A549 (cell line): ENCODE results near the gene SLC16A2. TPM values are rescaled to one million over a fixed set of nuclear protein-coding genes. Genes with fewer than 3 reads are reported as not detected.

ENCODE experiments used
- ATAC-seq, 2 experiments: fragments of 200-7000 bp in 1 of 2; fragments of >200 bp in 1 of 2; cut with Nextera tagmentation in 1 of 2; cut with Tn5 transposase in 1 of 2; 3 replicates each; pipeline versions ENCODE4 v1.8.0 to v1.9.1; 2018 to 2020; ENCODE audit warnings: mild to moderate bottlenecking in 1 of 2, moderate library complexity in 1 of 2
- CTCF ChIA-PET: fragments of 300-600 bp; sonication (Branson Sonifier 250); formaldehyde crosslinking; extraction: SDS; loops from one replicate; lab custom pipeline; 2021; ENCODE audit warnings: antibody characterized with exemption, inconsistent platforms; lab: Yijun Ruan, JAX
- POLR2A ChIA-PET: fragments of 350-600 bp; formaldehyde crosslinking; extraction: SDS; loops from one replicate; lab custom pipeline; 2021; ENCODE audit warnings: antibody characterized with exemption, inconsistent platforms; lab: Yijun Ruan, JAX
- DNase-seq, 2 experiments: peaks; one replicate each; pipeline versions ENCODE4 v3.0.0 to v3.0.0-alpha.2; 2011 to 2016; ENCODE audit warnings: low read depth in 1 of 2, low spot score in 1 of 2
- FAIRE-seq: peaks from 2 replicates; lab custom pipeline; 2011; peaks lifted over from hg19 to GRCh38; lab: Jason Lieb, UNC
- H3K27ac ChIP-seq, 2 experiments: fragments of >200 bp; sonication (Bioruptor Twin); formaldehyde crosslinking; 3 replicates each; pipeline ENCODE4 v1.5.1; 2016 to 2017
- H3K4me1 ChIP-seq: fragments of >200 bp; sonication (Bioruptor Twin); formaldehyde crosslinking; 3 replicates; pipeline ENCODE4 v1.6.1; 2016
- H3K4me2 ChIP-seq: fragments of >200 bp; sonication (Bioruptor Twin); formaldehyde crosslinking; 3 replicates; pipeline ENCODE4 v1.6.1; 2016
- H3K4me3 ChIP-seq: fragments of >200 bp; sonication (Bioruptor Twin); formaldehyde crosslinking; 3 replicates; pipeline ENCODE4 v1.5.1; 2016
- H3K9me3 ChIP-seq: fragments of >200 bp; sonication (Bioruptor Twin); formaldehyde crosslinking; 3 replicates; pipeline ENCODE4 v1.6.1; 2016
- BHLHE40 ChIP-seq: IDR thresholded peaks from 2 replicates; pipeline ENCODE4 v1.6.1; 2012; ENCODE audit warnings: low read depth, low read length, inconsistent platforms
- CBX8 ChIP-seq: fragments of 200-600 bp; sonication (generic); IDR thresholded peaks from 2 replicates; pipeline ENCODE4 v1.6.1; 2016
- CEBPB ChIP-seq, 2 experiments: fragments of >200 bp in 1 of 2; sonication (Bioruptor Twin) in 1 of 2; formaldehyde crosslinking in 1 of 2; IDR thresholded peaks; 2 replicates each; pipeline ENCODE4 v1.6.1; 2012 to 2016
- CHD2 ChIP-seq: fragments of 150-350 bp; IDR thresholded peaks from 2 replicates; pipeline ENCODE4 v1.6.1; 2014; ENCODE audit warnings: low read length; ENCODE audit not compliant: partially characterized antibody
- EHF ChIP-seq: fragments of 250-450 bp; sonication (Bioruptor Pico); IDR thresholded peaks from 2 replicates; pipeline ENCODE4 v1.5.0; 2020; ENCODE audit warnings: mild to moderate bottlenecking
- EP300 ChIP-seq, 2 experiments: fragments of >200 bp; sonication (Bioruptor Twin); formaldehyde crosslinking; IDR thresholded peaks; 2 replicates in 1 of 2; 3 replicates in 1 of 2; pipeline ENCODE4 v1.6.1; 2016 to 2017
- ESRRA ChIP-seq: fragments of 150-350 bp; IDR thresholded peaks from 2 replicates; pipeline ENCODE4 v1.6.1; 2014; ENCODE audit warnings: mild to moderate bottlenecking, low read length, borderline replicate concordance
- FOSB ChIP-seq: fragments of 250-450 bp; sonication (Bioruptor Pico); IDR thresholded peaks from 2 replicates; pipeline ENCODE4 v1.5.0; 2020; ENCODE audit warnings: mild to moderate bottlenecking, moderate library complexity
- FOSL2 ChIP-seq, 2 experiments: fragments of 450-650 bp in 1 of 2; fragments of >200 bp in 1 of 2; sonication (Bioruptor Twin) in 1 of 2; formaldehyde crosslinking; IDR thresholded peaks; 2 replicates each; pipeline versions ENCODE4 v1.5.0 to v1.6.1; 2016 to 2020; ENCODE audit warnings: mild to moderate bottlenecking in 1 of 2, moderate library complexity in 1 of 2
- HEYL ChIP-seq: fragments of 250-450 bp; sonication (Bioruptor Pico); IDR thresholded peaks from 2 replicates; pipeline ENCODE4 v1.8.0; 2021; ENCODE audit warnings: mild to moderate bottlenecking, moderate library complexity
- HOXB5 ChIP-seq: fragments of 250-450 bp; sonication (Bioruptor Pico); IDR thresholded peaks from 2 replicates; pipeline ENCODE4 v1.5.0; 2020; ENCODE audit warnings: mild to moderate bottlenecking, moderate library complexity
- JUNB ChIP-seq: fragments of >200 bp; sonication (Bioruptor Twin); formaldehyde crosslinking; IDR thresholded peaks from 2 replicates; pipeline ENCODE4 v1.6.1; 2016
- KDM1A ChIP-seq: fragments of 200-600 bp; sonication (generic); IDR thresholded peaks from 2 replicates; pipeline ENCODE4 v1.6.1; 2016; ENCODE audit warnings: low read depth, mild to moderate bottlenecking
- KDM5A ChIP-seq: fragments of 200-600 bp; sonication (generic); IDR thresholded peaks from 2 replicates; pipeline ENCODE4 v1.6.1; 2016; ENCODE audit warnings: antibody characterized with exemption, mild to moderate bottlenecking
- MAFK ChIP-seq: fragments of 450-650 bp; IDR thresholded peaks from 2 replicates; pipeline ENCODE4 v1.6.1; 2014; ENCODE audit not compliant: partially characterized antibody
- MAZ ChIP-seq: fragments of 150-350 bp; IDR thresholded peaks from 2 replicates; pipeline ENCODE4 v1.6.1; 2014; ENCODE audit warnings: antibody characterized with exemption, low read depth, low read length, borderline replicate concordance
- NPAS2 ChIP-seq: fragments of 250-450 bp; sonication (Bioruptor Pico); IDR thresholded peaks from 2 replicates; pipeline ENCODE4 v1.8.0; 2022; ENCODE audit warnings: mild to moderate bottlenecking, moderate library complexity, borderline replicate concordance
- NR3C1 ChIP-seq: fragments of >200 bp; sonication (Bioruptor Twin); formaldehyde crosslinking; IDR thresholded peaks from 3 replicates; pipeline ENCODE4 v1.6.1; 2017
- POLR2AphosphoS2 ChIP-seq: conservative IDR thresholded peaks from 2 replicates; pipeline ENCODE4 v1.6.1; 2012; ENCODE audit warnings: low read length, improper control_type of control experiment, inconsistent platforms
- RAD21 ChIP-seq, 2 experiments: fragments of >200 bp in 1 of 2; sonication (Bioruptor Twin) in 1 of 2; formaldehyde crosslinking in 1 of 2; IDR thresholded peaks in 1 of 2; conservative IDR thresholded peaks in 1 of 2; 2 replicates in 1 of 2; 3 replicates in 1 of 2; pipeline ENCODE4 v1.6.1; 2012 to 2018; ENCODE audit warnings: inconsistent platforms in 1 of 2
- RFX5 ChIP-seq: fragments of 450-650 bp; IDR thresholded peaks from 2 replicates; pipeline ENCODE4 v1.7.1; 2014; ENCODE audit warnings: antibody characterized with exemption, mild to moderate bottlenecking, moderate library complexity
- SMC3 ChIP-seq: fragments of >200 bp; sonication (Bioruptor Twin); formaldehyde crosslinking; IDR thresholded peaks from 3 replicates; pipeline ENCODE4 v1.6.1; 2018; ENCODE audit warnings: inconsistent platforms
- SREBF2 ChIP-seq: fragments of 450-650 bp; IDR thresholded peaks from 2 replicates; pipeline ENCODE4 v1.6.1; 2014; ENCODE audit warnings: mild to moderate bottlenecking, moderate library complexity
- TFCP2L1 ChIP-seq: fragments of 250-450 bp; sonication (Bioruptor Pico); IDR thresholded peaks from 2 replicates; pipeline ENCODE4 v1.5.0; 2021; ENCODE audit warnings: mild to moderate bottlenecking
- TP53 ChIP-seq: fragments of 250-450 bp; sonication (Bioruptor Pico); IDR thresholded peaks from 2 replicates; pipeline ENCODE4 v1.5.0; 2021; ENCODE audit warnings: mild to moderate bottlenecking, moderate library complexity
- ZC3H11A ChIP-seq: fragments of 450-650 bp; IDR thresholded peaks from 2 replicates; pipeline ENCODE4 v1.6.1; 2014; ENCODE audit warnings: antibody characterized with exemption, mild to moderate bottlenecking
- ZFP36 ChIP-seq: fragments of 450-650 bp; IDR thresholded peaks from 2 replicates; pipeline ENCODE4 v1.6.1; 2014; ENCODE audit warnings: borderline replicate concordance; ENCODE audit not compliant: partially characterized antibody
- WGBS: methylation state at CpG from one replicate; pipeline ENCODE4 v1.1.6; 2017; ENCODE audit errors: missing lambda C conversion rate; 5-methylcytosine and 5-hydroxymethylcytosine counted together
- polyA plus RNA-seq, 4 experiments: library from polyadenylated mRNA; depleted of rRNA in 3 of 4; stranded (reverse); fragments of >200 nt; fragmentation: RNase III in 1 of 4; extraction: RNeasy Plus Mini Kit Qiagen cat#74134 plus additional on column Dnase treatment in 1 of 4; gene quantifications; 2 replicates in 3 of 4; 3 replicates in 1 of 4; pipeline ENCODE4 v1.2.3, GENCODE V29; 2011 to 2017
- TF ChIP-seq, protein P1 (sequence below): IDR thresholded peaks from 2 replicates; pipeline ENCODE4 v1.6.1; 2012; ENCODE audit warnings: low read depth, borderline replicate concordance
- TF ChIP-seq, protein P2 (sequence below): fragments of 150-350 bp; IDR thresholded peaks from 2 replicates; pipeline ENCODE4 v1.6.1; 2014; ENCODE audit warnings: low read depth, mild to moderate bottlenecking, low read length
- TF ChIP-seq, protein P3 (sequence below): fragments of >200 bp; sonication (Bioruptor Twin); formaldehyde crosslinking; IDR thresholded peaks from 2 replicates; pipeline ENCODE4 v1.6.1; 2016
- TF ChIP-seq, protein P4 (sequence below): fragments of >200 bp; sonication (Bioruptor Twin); formaldehyde crosslinking; IDR thresholded peaks from 3 replicates; pipeline ENCODE4 v1.5.1; 2016

The SLC16A2 gene
- polyA plus RNA-seq, 2 of the 4 experiments (the other 2 are of a cell fraction): 9.7 to 19.2 TPM

DNA sequence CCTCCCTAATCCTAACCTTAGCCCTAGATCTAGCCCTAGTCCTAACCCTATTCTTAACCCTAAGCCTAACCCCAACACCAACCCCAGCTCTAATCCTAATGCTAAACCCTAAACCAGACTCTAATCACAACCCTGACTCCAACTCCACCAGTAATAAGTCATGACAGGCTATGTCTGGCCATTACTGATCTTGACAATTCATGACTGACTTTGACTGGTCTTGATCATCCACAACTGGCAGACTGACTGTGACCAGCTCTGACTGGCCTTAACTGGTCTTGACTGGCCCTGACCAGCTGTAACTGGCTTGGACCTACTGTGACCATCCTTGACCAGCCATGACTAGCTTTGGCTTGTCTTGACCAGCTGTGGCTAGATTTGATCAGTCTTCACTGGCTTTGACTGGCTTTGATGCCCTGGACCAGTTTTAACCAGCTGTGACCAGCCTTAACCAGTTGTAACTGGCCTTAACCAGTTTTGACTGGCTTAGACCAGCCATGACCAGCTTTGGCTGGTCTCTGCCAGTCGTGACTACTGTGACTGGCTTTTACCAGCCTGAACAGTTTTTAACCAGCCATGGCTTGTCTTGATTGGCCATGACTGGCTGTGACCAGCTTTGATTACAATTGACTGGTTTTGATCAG, 124.7 kb downstream of the SLC16A2 start:
- WGBS: 20% methylated on average over 1 of the region's 1 CpG
- no peaks in the 10 kb centered on the region for H3K4me1 ChIP-seq
- ChIA-PET CTCF (interaction anchor here (1.1 to 5.1 kb wide), 2 partner anchors 15 to 163 kb away, joined by 3 to 51 read pairs; no protein-coding TSS in a partner anchor), POLR2A (no interaction called here)
- H3K4me2 ChIP-seq: no peak overlapping the region
- no peak overlapping the region for H3K4me3 ChIP-seq
- DNase-seq (no peak), FAIRE-seq (no peak), ATAC-seq (no peak)
- H3K27ac ChIP-seq: no peak overlapping the region
- no peaks in the 10 kb centered on the region for H3K9me3 ChIP-seq
- TF ChIP-seq ZC3H11A (no peak), POLR2AphosphoS2 (no peak), FOSL2 (IDR thresholded peaks at IDR 0.05) (no peak), FOSL2 (CRISPR knock-in tag; IDR thresholded peaks at IDR 0.05) (no peak), HEYL (CRISPR knock-in tag) (no peak), EHF (no peak), HOXB5 (no peak), EP300 (IDR thresholded peaks at IDR 0.05) (no peak)

DNA sequence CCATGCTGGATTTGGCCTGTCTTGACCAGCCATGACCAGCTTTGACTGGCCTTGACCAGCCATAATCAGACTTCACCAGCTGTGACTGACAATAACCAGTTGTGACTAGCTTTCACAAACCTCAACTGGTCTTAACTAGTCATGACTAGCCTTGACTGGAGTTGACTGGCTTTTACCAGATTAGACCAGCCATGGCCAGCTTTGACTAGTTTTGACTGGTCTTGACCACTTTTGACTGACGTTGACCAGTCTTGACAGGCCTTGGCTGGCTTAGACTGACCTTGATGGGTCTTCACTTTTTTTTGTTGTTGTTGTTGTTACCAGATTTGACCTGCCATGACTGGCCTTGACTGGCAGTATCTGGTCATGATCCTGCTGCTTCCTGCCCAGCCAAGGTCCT, 125.7 kb downstream of the SLC16A2 start:
- no peaks in the 10 kb centered on the region for H3K4me1 ChIP-seq
- no peak overlapping the region for H3K27ac ChIP-seq
- CTCF ChIA-PET: interaction anchor here (1.4 to 5.1 kb wide), 2 partner anchors 16 to 164 kb away, joined by 3 to 51 read pairs; no protein-coding TSS in a partner anchor
- no peak for DNase-seq
- 13% methylated on average over 1 of the region's 1 CpG for WGBS
- H3K4me3 ChIP-seq: no peak overlapping the region
- TF ChIP-seq SMC3 (no peak), RAD21 (conservative IDR thresholded peaks at IDR 0.05 in 1 of 2, IDR thresholded peaks at IDR 0.05 in 1 of 2) (no peak), TFCP2L1 (CRISPR knock-in tag) (no peak), BHLHE40 (no peak), FOSB (no peak), HOXB5 (no peak), KDM5A (no peak), EHF (no peak), JUNB (no peak), MAZ (no peak), SREBF2 (no peak)
- TF ChIP-seq, protein P1, sequence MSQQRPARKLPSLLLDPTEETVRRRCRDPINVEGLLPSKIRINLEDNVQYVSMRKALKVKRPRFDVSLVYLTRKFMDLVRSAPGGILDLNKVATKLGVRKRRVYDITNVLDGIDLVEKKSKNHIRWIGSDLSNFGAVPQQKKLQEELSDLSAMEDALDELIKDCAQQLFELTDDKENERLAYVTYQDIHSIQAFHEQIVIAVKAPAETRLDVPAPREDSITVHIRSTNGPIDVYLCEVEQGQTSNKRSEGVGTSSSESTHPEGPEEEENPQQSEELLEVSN: no peak
- TF ChIP-seq, protein P2, sequence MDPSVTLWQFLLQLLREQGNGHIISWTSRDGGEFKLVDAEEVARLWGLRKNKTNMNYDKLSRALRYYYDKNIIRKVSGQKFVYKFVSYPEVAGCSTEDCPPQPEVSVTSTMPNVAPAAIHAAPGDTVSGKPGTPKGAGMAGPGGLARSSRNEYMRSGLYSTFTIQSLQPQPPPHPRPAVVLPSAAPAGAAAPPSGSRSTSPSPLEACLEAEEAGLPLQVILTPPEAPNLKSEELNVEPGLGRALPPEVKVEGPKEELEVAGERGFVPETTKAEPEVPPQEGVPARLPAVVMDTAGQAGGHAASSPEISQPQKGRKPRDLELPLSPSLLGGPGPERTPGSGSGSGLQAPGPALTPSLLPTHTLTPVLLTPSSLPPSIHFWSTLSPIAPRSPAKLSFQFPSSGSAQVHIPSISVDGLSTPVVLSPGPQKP: no peak
- no peaks in the 10 kb centered on the region for H3K9me3 ChIP-seq
- no peak overlapping the region for H3K4me2 ChIP-seq
- no peak for FAIRE-seq
- POLR2A ChIA-PET: no interaction called here
- no peak for ATAC-seq

DNA sequence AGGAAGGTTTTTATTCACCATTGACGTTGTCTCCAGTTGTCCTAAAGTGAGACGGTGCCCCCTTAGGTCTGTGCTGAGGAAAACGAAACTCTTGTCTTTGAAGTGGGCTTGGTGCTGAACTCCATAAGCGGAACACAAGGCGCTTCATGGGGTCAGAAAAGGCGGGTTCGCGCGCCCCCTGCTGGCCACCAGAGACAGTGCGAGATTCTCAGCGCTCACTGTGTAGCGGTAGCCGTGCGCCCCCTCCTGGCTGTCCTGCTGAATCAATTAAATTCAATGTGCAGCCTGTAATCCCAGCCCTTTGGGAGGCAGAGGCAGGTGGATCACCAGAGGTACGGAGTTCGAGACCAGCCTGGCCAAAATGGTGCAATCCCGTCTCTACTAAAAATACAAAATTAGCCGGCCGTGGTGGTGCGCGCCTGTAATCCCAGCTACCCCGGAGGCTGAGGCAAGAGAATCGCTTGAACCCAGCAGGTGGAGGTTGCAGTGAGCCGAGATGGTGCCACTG, 129.1 kb downstream of the SLC16A2 start:
- whole genome bisulfite sequencing: 18% methylated on average over 15 of the region's 24 CpGs
- H3K4me2 ChIP-seq: peak overlapping the region; percentile 66; the same call in 2 of the 3 replicates
- DNase-seq (peak; percentile 34 to 81), FAIRE-seq (no peak), ATAC-seq (peak; percentile 93 to 95)
- POLR2A ChIA-PET: no interaction called here
- no peaks in the 10 kb centered on the region for H3K9me3 ChIP-seq
- CTCF ChIA-PET: interaction anchor here (0.6 to 3.0 kb wide), 6 partner anchors 10 to 328 kb away, joined by 3 to 32 read pairs (median 4); no protein-coding TSS in a partner anchor
- no peaks in the 10 kb centered on the region for H3K4me1 ChIP-seq
- no peak overlapping the region for H3K4me3 ChIP-seq
- 0 out of 6 replicates have a peak overlapping the region, but pooled peaks of 1 of the 2 experiments have one; percentile 12 for H3K27ac ChIP-seq
- TF ChIP-seq RFX5 (no peak), JUNB (no peak), CBX8 (no peak), FOSL2 (IDR thresholded peaks at IDR 0.05) (no peak), FOSL2 (CRISPR knock-in tag; IDR thresholded peaks at IDR 0.05) (no peak), SMC3 (peak; percentile 97), CEBPB (IDR thresholded peaks at IDR 0.05) (peak in 1 of 2 experiments; percentile 44; a peak in 1 of 4 replicates), RAD21 (conservative IDR thresholded peaks at IDR 0.05 in 1 of 2, IDR thresholded peaks at IDR 0.05 in 1 of 2) (peak; percentile 97 to 98), MAFK (no peak), FOSB (no peak), ESRRA (no peak), ZC3H11A (no peak), EP300 (IDR thresholded peaks at IDR 0.05) (no peak), NR3C1 (no peak), ZFP36 (no peak), KDM1A (no peak), CHD2 (no peak), NPAS2 (CRISPR knock-in tag) (no peak), TP53 (CRISPR knock-in tag) (no peak)
- TF ChIP-seq, protein P3, sequence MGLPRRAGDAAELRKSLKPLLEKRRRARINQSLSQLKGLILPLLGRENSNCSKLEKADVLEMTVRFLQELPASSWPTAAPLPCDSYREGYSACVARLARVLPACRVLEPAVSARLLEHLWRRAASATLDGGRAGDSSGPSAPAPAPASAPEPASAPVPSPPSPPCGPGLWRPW: no peak
- TF ChIP-seq, protein P4, sequence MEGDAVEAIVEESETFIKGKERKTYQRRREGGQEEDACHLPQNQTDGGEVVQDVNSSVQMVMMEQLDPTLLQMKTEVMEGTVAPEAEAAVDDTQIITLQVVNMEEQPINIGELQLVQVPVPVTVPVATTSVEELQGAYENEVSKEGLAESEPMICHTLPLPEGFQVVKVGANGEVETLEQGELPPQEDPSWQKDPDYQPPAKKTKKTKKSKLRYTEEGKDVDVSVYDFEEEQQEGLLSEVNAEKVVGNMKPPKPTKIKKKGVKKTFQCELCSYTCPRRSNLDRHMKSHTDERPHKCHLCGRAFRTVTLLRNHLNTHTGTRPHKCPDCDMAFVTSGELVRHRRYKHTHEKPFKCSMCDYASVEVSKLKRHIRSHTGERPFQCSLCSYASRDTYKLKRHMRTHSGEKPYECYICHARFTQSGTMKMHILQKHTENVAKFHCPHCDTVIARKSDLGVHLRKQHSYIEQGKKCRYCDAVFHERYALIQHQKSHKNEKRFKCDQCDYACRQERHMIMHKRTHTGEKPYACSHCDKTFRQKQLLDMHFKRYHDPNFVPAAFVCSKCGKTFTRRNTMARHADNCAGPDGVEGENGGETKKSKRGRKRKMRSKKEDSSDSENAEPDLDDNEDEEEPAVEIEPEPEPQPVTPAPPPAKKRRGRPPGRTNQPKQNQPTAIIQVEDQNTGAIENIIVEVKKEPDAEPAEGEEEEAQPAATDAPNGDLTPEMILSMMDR: peak; percentile 98
